ENCODE data around the gene AFAP1. TPM values are rescaled to one million over a fixed set of nuclear protein-coding genes. Genes with fewer than 3 reads are reported as not detected.
"Not testable (repeated sequence)": the region's sequence is repeated elsewhere in the genome, so short reads cannot be mapped to it uniquely, and the experiment has no call there.

The AFAP1 gene
- total RNA-seq, 1 donor from 2014 or later = 84.9 TPM

DNA sequence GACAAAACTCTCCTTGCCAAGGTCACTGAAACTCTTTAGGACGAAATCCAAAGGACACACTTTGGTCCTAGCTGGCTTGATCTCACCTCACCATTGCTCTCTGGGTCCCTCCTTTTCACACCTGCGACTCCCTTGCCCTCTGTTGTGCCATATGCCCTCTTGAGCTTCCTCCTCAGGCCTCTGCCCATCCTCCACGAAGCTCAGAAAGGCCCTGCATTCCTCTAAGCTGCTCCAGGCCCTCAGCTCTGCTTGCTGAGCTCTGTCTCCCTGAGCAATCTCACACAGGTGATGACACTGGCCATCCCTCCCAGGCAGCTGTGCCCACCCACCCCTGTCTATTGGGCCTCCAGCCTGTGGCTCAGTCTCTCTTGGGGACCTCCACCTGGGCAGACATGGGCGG lies 10.1 kb upstream of the AFAP1 start:
- TF ChIP-seq, protein P1, sequence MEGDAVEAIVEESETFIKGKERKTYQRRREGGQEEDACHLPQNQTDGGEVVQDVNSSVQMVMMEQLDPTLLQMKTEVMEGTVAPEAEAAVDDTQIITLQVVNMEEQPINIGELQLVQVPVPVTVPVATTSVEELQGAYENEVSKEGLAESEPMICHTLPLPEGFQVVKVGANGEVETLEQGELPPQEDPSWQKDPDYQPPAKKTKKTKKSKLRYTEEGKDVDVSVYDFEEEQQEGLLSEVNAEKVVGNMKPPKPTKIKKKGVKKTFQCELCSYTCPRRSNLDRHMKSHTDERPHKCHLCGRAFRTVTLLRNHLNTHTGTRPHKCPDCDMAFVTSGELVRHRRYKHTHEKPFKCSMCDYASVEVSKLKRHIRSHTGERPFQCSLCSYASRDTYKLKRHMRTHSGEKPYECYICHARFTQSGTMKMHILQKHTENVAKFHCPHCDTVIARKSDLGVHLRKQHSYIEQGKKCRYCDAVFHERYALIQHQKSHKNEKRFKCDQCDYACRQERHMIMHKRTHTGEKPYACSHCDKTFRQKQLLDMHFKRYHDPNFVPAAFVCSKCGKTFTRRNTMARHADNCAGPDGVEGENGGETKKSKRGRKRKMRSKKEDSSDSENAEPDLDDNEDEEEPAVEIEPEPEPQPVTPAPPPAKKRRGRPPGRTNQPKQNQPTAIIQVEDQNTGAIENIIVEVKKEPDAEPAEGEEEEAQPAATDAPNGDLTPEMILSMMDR (IDR thresholded peaks at IDR 0.05) = no peak
- intact Hi-C loops (cut with DNase I) = no loop called here
- Histone ChIP-seq H3K27me3 (no peaks in the 10 kb centered on the region), H3K36me3 (no peaks in the 10 kb centered on the region), H3K4me1 (no peaks in the 10 kb centered on the region), H3K27ac (no peak overlapping the region), H3K4me3 (no peak overlapping the region), H3K9me3 (no peaks in the 10 kb centered on the region)
- DNase-seq (ENCODE audit: low spot score in 2 of 2) = no peak

DNA sequence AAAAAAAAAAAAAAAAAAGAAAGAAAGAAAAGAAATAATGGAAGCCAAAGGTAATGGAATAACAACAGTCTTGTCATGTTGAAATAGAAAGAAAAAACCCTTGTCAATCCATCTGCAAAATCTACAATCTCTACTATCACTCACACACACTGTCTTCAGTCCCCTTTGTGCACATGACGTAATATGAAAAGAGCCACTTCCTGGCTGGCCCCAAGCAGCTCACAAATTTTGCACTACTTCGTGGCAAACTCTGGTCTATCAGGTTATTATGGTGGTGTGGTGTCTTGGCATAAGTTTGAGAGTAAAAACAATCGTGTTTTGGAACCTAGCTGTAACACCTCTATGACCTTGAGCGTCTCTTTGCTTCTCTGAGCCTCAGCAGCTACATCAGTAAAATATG lies 8.3 kb upstream of the AFAP1 start:
- no peaks in the 10 kb centered on the region for H3K9me3 ChIP-seq
- no peak overlapping the region for H3K27ac ChIP-seq
- DNase-seq (ENCODE audit: low spot score in 2 of 2) = no peak
- no peaks in the 10 kb centered on the region for H3K27me3 ChIP-seq
- intact Hi-C loops (cut with DNase I) = no loop called here
- TF ChIP-seq, protein P1 (IDR thresholded peaks at IDR 0.05) = no peak
- no peaks in the 10 kb centered on the region for H3K36me3 ChIP-seq
- H3K4me3 ChIP-seq = no peak overlapping the region
- no peaks in the 10 kb centered on the region for H3K4me1 ChIP-seq

DNA sequence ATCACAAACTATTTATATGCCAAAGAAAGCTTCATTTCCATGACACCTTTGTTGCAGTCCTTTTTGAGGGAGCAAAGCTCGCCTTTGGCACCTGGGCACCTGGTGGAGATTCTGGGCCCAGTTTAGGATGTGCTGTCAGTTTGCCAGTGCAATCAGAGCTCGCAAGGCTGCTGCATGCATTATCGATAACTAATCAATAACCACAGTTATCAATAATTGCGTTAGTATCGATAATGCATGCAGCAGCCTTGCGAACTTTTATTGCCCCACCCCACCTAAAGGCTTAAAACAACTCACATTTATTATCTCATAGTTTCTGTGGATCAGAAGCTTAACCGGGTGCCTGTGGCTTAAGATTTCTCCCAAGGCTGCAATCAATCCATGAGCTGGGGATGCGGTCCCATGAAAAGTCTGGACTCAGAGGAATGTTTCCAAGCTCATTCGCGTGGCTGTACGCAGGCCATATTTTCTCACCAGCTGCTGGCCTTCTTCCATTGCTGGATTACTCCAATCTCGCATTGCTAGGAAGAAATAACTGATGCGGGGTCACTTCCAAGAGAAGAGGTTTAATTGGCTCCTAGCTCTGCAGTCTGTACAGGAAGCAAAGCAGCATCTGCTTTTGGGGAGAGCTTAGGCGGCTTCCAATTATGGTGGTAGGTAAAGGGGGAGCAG lies 6.2 kb upstream of the AFAP1 start:
- H3K27ac ChIP-seq = no peak overlapping the region
- no peaks in the 10 kb centered on the region for H3K27me3 ChIP-seq
- TF ChIP-seq, protein P1 (IDR thresholded peaks at IDR 0.05) = no peak
- H3K4me3 ChIP-seq = no peak overlapping the region
- intact Hi-C loops (cut with DNase I) = no loop called here
- H3K36me3 ChIP-seq = no peaks in the 10 kb centered on the region
- no peak for DNase-seq (ENCODE audit: low spot score in 2 of 2)
- no peaks in the 10 kb centered on the region for H3K4me1 ChIP-seq
- H3K9me3 ChIP-seq = no peaks in the 10 kb centered on the region

DNA sequence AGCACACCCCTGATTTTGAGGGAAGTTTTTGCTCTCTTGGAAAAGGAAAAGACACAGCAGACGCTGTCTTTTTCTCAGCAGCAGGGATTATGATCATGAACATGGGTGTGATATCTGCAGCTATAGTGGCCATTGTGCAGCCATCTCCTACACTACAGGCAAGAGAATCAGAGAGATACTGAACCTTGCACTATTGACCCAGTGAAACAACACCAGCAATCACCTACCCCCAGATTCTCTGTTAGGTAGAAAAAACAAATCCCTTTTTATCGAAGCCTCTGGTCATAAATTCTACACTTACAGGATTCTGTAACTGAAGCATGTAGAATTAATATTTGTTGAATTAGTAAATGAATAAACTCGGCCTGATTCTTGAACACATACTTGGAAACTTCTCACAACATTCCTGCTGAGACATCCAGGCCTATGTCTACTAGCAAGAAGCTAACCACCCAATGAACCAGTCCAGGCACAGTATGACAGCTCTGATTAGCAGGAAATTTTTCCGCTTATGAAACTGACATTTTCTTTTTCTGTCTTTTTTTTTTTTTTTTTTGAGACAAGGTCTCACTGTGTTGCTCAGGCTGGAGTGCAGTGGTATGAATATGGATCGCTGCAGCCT lies 5.0 kb upstream of the AFAP1 start:
- intact Hi-C loops (cut with DNase I) = no loop called here
- no peaks in the 10 kb centered on the region for H3K9me3 ChIP-seq
- no peaks in the 10 kb centered on the region for H3K27me3 ChIP-seq
- no peak overlapping the region for H3K27ac ChIP-seq
- H3K4me3 ChIP-seq = no peak overlapping the region
- DNase-seq (ENCODE audit: low spot score in 2 of 2) = no peak
- TF ChIP-seq, protein P1 (IDR thresholded peaks at IDR 0.05) = no peak
- no peaks in the 10 kb centered on the region for H3K36me3 ChIP-seq
- H3K4me1 ChIP-seq = peaks cover 0 to 3% of the 10 kb centered on the region in 2 donors

DNA sequence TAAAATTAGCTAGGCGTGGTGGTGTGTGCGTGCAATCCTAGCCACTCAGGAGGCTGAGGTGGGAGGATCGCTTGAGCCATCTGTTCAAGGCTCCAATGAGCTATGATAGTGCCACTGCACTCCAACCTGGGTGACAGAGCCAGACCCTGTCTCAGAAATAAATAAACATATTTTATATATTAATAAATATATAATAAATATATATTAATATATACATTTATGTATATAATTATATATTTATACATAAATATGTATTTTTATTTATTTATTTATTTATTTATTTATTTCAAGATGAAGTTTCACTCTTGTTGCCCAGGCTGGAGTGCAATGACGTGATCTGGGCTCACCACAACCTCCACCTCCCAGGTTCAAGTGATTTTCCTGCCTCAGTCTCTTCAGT lies 4.0 kb upstream of the AFAP1 start:
- H3K27ac ChIP-seq; DNase-seq (ENCODE audit: low spot score in 2 of 2); H3K4me1 ChIP-seq; intact Hi-C loops (cut with DNase I); H3K9me3 ChIP-seq; H3K36me3 ChIP-seq; H3K4me3 ChIP-seq; H3K27me3 ChIP-seq: not testable (repeated sequence)

DNA sequence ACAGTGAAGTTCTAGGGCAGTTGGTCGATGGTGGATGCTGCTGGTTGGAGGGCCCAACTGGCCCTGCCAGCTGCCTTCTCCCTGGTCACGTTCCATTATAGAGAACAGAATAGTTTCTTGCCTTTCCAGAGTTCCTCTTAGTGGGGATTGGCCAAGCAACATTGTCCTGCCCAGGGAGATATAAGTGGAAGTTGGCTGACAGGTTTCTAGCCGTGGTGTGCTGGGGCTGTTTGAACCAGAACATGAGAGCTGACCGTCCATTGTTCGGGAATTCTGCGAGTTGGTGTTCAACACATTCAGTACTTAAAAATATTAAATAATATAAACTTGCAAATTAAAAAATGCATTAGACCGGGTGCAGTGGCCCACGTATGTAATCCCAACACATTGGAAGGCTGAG lies 3.5 kb upstream of the AFAP1 start:
- Histone ChIP-seq H3K9me3 (no peaks in the 10 kb centered on the region), H3K27ac (no peak overlapping the region), H3K4me1 (peaks cover 0 to 3% of the 10 kb centered on the region in 2 donors), H3K27me3 (no peaks in the 10 kb centered on the region), H3K36me3 (no peaks in the 10 kb centered on the region), H3K4me3 (no peak overlapping the region)
- DNase-seq (ENCODE audit: low spot score in 2 of 2) = no peak
- intact Hi-C loops (cut with DNase I) = no loop called here
- TF ChIP-seq, protein P1 (IDR thresholded peaks at IDR 0.05) = no peak
